ENCODE results near the gene NOP16. TPM values are rescaled to one million over a fixed set of nuclear protein-coding genes. Genes with fewer than 3 reads are reported as not detected.

NOP16 gene
- total and polyA plus RNA-seq, 2 of the 13 experiments (the other 11 are each of a cell fraction or from before 2014, with no cell fraction given): 43.3 to 48.4 TPM

DNA sequence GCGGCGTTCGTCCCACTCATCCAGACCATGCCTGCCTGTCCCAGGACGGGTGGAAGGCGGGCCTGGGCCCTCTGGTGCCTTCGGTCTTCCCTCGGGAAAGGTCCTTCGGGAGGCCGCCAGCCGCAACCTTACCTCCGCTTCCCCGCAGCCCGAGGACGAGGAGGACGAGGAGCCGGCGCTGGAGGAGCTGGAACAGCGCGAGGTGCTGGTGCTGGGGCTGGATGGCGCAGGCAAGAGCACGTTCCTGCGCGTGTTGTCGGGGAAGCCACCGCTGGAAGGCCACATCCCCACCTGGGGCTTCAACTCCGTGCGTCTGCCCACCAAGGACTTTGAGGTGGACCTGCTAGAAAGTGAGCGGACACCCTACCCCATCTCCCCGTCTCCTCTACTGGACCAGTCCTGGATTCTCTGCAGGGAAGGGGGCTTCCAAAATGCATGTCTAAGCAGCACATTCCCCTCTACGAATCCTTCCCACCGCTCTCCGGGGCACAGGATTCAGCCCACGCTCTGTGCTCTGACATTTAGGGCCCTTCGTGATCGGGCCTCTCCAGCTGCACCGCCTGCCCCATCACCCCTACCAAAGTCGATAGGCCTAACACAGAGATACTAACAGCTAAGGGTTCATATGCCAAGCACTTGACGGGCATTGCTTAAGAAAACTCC, 22.0 kb downstream of the NOP16 start:
- DNase-seq (ENCODE audit: low spot score) (no peak), FAIRE-seq (no peak), ATAC-seq (no peak)
- CTCF ChIA-PET (ENCODE audit: low intra/inter-chr PET ratio, low total read pairs): no interaction called here
- Histone ChIP-seq H3K27me3 (ENCODE audit: control insufficient read depth in 1 of 2, insufficient read depth in 2 of 2, low read length in 2 of 2) (peaks cover 3 to 6% of the 10 kb centered on the region in 2 experiments; a peak in 4 of 5 replicates), H3K79me2 (ENCODE audit: insufficient read depth, low read length) (peaks cover 1% of the 10 kb centered on the region), H3K9me3 (ENCODE audit: low read length) (no peaks in the 10 kb centered on the region), H3K4me2 (ENCODE audit: low read depth, low read length) (no peak overlapping the region), H2AFZ (ENCODE audit: low read length) (no peak overlapping the region), H4K20me1 (ENCODE audit: insufficient read depth, low read length) (no peaks in the 10 kb centered on the region), H3K9ac (ENCODE audit: insufficient read depth, low read depth, low read length) (no peak overlapping the region), H3K36me3 (replicated peaks in 1 of 2; ENCODE audit: control insufficient read depth in 1 of 2, insufficient read depth in 2 of 2, low read length in 2 of 2) (no peaks in the 10 kb centered on the region), H3K4me3 (replicated peaks in 1 of 3; ENCODE audit: insufficient read depth in 1 of 3, low read depth in 2 of 3, low read length in 3 of 3) (no peak overlapping the region), H3K4me1 (ENCODE audit: insufficient read depth, low read length) (peaks cover 57% of the 10 kb centered on the region), H3K27ac (ENCODE audit: extremely low read length, insufficient read depth, low read length) (no peak overlapping the region)
- POLR2A ChIA-PET: no interaction called here
- 92% methylated on average over 27 of the region's 38 CpGs for WGBS (ENCODE audit: low lambda C conversion rate)
- in situ Hi-C loops (cut with HindIII; ENCODE audit: extremely low pct_ligation_motif_present, low pct_unique_long_range_greater_than_20kb) (no loop called here), intact Hi-C loops (cut with micrococcal nuclease; ENCODE audit: unreplicated experiment) (no loop called here)
- no TSS peak for BruUV-seq (replicated peaks)
- TF ChIP-seq ZNF816 (CRISPR knock-in tag; IDR thresholded peaks at IDR 0.05; ENCODE audit: borderline replicate concordance) (no peak), ZNF3 (CRISPR knock-in tag; IDR thresholded peaks at IDR 0.05) (no peak), ZNF7 (CRISPR knock-in tag; IDR thresholded peaks at IDR 0.05) (no peak), ZSCAN30 (CRISPR knock-in tag; IDR thresholded peaks at IDR 0.05) (no peak), SIX4 (CRISPR knock-in tag; IDR thresholded peaks at IDR 0.05) (no peak), ZNF180 (CRISPR knock-in tag; IDR thresholded peaks at IDR 0.05; ENCODE audit: borderline replicate concordance, low read depth) (no peak), CBX2 (IDR thresholded peaks at IDR 0.05; ENCODE audit: low read depth, low read length) (no peak), CBX2 (CRISPR knock-in tag; IDR thresholded peaks at IDR 0.05; ENCODE audit: low read depth) (no peak), MED1 (CRISPR knock-in tag; IDR thresholded peaks at IDR 0.05) (no peak), SIN3A (IDR thresholded peaks at IDR 0.05; ENCODE audit: borderline replicate concordance, low read depth, low read length) (no peak), ZNF672 (CRISPR knock-in tag; IDR thresholded peaks at IDR 0.05) (no peak), PHF20 (CRISPR knock-in tag; IDR thresholded peaks at IDR 0.05) (no peak)
- TF ChIP-seq, protein P1, sequence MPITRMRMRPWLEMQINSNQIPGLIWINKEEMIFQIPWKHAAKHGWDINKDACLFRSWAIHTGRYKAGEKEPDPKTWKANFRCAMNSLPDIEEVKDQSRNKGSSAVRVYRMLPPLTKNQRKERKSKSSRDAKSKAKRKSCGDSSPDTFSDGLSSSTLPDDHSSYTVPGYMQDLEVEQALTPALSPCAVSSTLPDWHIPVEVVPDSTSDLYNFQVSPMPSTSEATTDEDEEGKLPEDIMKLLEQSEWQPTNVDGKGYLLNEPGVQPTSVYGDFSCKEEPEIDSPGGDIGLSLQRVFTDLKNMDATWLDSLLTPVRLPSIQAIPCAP (CRISPR knock-in tag; IDR thresholded peaks at IDR 0.05; ENCODE audit: low read depth): no peak
- TF ChIP-seq, protein P2, sequence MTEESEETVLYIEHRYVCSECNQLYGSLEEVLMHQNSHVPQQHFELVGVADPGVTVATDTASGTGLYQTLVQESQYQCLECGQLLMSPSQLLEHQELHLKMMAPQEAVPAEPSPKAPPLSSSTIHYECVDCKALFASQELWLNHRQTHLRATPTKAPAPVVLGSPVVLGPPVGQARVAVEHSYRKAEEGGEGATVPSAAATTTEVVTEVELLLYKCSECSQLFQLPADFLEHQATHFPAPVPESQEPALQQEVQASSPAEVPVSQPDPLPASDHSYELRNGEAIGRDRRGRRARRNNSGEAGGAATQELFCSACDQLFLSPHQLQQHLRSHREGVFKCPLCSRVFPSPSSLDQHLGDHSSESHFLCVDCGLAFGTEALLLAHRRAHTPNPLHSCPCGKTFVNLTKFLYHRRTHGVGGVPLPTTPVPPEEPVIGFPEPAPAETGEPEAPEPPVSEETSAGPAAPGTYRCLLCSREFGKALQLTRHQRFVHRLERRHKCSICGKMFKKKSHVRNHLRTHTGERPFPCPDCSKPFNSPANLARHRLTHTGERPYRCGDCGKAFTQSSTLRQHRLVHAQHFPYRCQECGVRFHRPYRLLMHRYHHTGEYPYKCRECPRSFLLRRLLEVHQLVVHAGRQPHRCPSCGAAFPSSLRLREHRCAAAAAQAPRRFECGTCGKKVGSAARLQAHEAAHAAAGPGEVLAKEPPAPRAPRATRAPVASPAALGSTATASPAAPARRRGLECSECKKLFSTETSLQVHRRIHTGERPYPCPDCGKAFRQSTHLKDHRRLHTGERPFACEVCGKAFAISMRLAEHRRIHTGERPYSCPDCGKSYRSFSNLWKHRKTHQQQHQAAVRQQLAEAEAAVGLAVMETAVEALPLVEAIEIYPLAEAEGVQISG (CRISPR knock-in tag; IDR thresholded peaks at IDR 0.05): no peak
- TF ChIP-seq, protein P3, sequence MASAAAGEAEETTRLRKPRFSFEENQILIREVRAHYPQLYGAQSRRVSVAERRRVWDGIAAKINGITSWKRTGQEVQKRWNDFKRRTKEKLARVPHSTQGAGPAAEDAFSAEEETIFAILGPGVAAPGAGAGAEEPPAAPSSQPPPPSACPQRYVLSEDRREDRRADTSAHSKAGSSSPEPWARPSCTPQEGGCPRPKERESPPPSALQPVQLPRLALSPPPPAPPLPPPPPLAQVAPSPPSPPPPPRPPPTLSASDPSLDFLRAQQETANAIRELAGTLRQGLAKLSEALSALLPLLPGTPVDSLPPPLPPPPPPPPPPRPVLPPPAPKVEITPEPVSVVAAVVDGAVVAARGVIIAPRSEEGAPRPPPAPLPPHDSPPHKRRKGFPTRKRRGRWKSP (CRISPR knock-in tag; IDR thresholded peaks at IDR 0.05): no peak
- TF ChIP-seq, protein P4, sequence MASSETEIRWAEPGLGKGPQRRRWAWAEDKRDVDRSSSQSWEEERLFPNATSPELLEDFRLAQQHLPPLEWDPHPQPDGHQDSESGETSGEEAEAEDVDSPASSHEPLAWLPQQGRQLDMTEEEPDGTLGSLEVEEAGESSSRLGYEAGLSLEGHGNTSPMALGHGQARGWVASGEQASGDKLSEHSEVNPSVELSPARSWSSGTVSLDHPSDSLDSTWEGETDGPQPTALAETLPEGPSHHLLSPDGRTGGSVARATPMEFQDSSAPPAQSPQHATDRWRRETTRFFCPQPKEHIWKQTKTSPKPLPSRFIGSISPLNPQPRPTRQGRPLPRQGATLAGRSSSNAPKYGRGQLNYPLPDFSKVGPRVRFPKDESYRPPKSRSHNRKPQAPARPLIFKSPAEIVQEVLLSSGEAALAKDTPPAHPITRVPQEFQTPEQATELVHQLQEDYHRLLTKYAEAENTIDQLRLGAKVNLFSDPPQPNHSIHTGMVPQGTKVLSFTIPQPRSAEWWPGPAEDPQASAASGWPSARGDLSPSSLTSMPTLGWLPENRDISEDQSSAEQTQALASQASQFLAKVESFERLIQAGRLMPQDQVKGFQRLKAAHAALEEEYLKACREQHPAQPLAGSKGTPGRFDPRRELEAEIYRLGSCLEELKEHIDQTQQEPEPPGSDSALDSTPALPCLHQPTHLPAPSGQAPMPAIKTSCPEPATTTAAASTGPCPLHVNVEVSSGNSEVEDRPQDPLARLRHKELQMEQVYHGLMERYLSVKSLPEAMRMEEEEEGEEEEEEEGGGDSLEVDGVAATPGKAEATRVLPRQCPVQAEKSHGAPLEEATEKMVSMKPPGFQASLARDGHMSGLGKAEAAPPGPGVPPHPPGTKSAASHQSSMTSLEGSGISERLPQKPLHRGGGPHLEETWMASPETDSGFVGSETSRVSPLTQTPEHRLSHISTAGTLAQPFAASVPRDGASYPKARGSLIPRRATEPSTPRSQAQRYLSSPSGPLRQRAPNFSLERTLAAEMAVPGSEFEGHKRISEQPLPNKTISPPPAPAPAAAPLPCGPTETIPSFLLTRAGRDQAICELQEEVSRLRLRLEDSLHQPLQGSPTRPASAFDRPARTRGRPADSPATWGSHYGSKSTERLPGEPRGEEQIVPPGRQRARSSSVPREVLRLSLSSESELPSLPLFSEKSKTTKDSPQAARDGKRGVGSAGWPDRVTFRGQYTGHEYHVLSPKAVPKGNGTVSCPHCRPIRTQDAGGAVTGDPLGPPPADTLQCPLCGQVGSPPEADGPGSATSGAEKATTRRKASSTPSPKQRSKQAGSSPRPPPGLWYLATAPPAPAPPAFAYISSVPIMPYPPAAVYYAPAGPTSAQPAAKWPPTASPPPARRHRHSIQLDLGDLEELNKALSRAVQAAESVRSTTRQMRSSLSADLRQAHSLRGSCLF (CRISPR knock-in tag; IDR thresholded peaks at IDR 0.05; ENCODE audit: borderline replicate concordance): no peak
